Sigmoid colon (tissue), 7 donors: ENCODE results near the gene NRF1. TPM values are rescaled to one million over a fixed set of nuclear protein-coding genes. Genes with fewer than 3 reads are reported as not detected.

ENCODE experiments used
- DNase-seq: peaks from one replicate; pipeline ENCODE4 v3.0.0-alpha.2; 2019
- H3K27ac ChIP-seq, 4 donors: fragments of 200-600 bp; sonication (generic); one replicate each; pipeline ENCODE4 v1.5.1; 2016 to 2019; ENCODE audit warnings: mild to moderate bottlenecking in 1 of 4
- H3K27me3 ChIP-seq, 3 donors: fragments of 200-600 bp; sonication (generic); one replicate each; pipeline ENCODE4 v1.5.1; 2019; ENCODE audit warnings: mild to moderate bottlenecking in 1 of 3
- H3K36me3 ChIP-seq, 4 donors: fragments of 200-600 bp; sonication (generic); one replicate each; pipeline ENCODE4 v1.5.1; 2016 to 2019
- H3K4me1 ChIP-seq, 4 donors: fragments of 200-600 bp; sonication (generic); one replicate each; pipeline ENCODE4 v1.5.1; 2017 to 2019
- H3K4me3 ChIP-seq, 4 donors: fragments of 200-600 bp; sonication (generic); one replicate each; pipeline ENCODE4 v1.5.1; 2017 to 2019; ENCODE audit warnings: mild to moderate bottlenecking in 2 of 4, moderate library complexity in 1 of 4
- H3K9me3 ChIP-seq, 4 donors: fragments of 200-600 bp in 3 of 4; sonication (generic) in 3 of 4; one replicate each; pipeline versions ENCODE4 v1.5.1 to v1.6.1; 2013 to 2019
- EP300 ChIP-seq, 4 donors: sonication (generic); formaldehyde crosslinking; IDR thresholded peaks; one replicate each; pipeline ENCODE4 v1.6.1; 2017; ENCODE audit warnings: antibody characterized with exemption in 4 of 4
- POLR2A ChIP-seq, 2 donors: fragments of 450-650 bp; IDR thresholded peaks; one replicate each; pipeline ENCODE4 v1.6.1; 2016; ENCODE audit warnings: antibody characterized with exemption in 2 of 2, mild to moderate bottlenecking in 2 of 2, moderate library complexity in 2 of 2
- POLR2AphosphoS5 ChIP-seq, 4 donors: sonication (generic); formaldehyde crosslinking; IDR thresholded peaks; one replicate each; pipeline ENCODE4 v1.6.1; 2017; ENCODE audit warnings: antibody characterized with exemption in 4 of 4
- WGBS, 2 donors: extraction: QIAGEN DNeasy Blood & Tissue Kit; methylation state at CpG; one replicate each; pipeline ENCODE4 v1.1.7; 2013; 5-methylcytosine and 5-hydroxymethylcytosine counted together
- intact Hi-C: fragments of 100-400 bp; cut with DNase I; formaldehyde crosslinking; loops from one replicate; pipeline ENCODE4 v1.15.1; 2023
- polyA plus RNA-seq, 3 donors: library from polyadenylated mRNA; stranded (reverse); fragments of 200-250 nt; gene quantifications; one replicate each; pipeline ENCODE4 v1.2.3, GENCODE V29; 2013
- total RNA-seq, 4 donors: library from RNA; depleted of rRNA; stranded (reverse); fragments of >200 nt; gene quantifications; one replicate each; pipeline ENCODE4 v1.1.0, GENCODE V29; 2016
- TF ChIP-seq, protein P1 (sequence below), 4 experiments: fragments of 450-650 bp in 3 of 4; fragments of 200-600 bp in 1 of 4; IDR thresholded peaks; one replicate each; pipeline ENCODE4 v1.5.1; 2016 to 2019; ENCODE audit warnings: antibody characterized with exemption in 4 of 4, mild to moderate bottlenecking in 3 of 4, moderate library complexity in 2 of 4
- donor health status: healthy with polysubstance abuse.
- donor health status: Bipolar disorder and iron deficiency.
- donor health status: healthy.

NRF1 gene
- total and polyA plus RNA-seq, 7 donors, result 4.8 to 18.1 (median 15.0) TPM

DNA sequence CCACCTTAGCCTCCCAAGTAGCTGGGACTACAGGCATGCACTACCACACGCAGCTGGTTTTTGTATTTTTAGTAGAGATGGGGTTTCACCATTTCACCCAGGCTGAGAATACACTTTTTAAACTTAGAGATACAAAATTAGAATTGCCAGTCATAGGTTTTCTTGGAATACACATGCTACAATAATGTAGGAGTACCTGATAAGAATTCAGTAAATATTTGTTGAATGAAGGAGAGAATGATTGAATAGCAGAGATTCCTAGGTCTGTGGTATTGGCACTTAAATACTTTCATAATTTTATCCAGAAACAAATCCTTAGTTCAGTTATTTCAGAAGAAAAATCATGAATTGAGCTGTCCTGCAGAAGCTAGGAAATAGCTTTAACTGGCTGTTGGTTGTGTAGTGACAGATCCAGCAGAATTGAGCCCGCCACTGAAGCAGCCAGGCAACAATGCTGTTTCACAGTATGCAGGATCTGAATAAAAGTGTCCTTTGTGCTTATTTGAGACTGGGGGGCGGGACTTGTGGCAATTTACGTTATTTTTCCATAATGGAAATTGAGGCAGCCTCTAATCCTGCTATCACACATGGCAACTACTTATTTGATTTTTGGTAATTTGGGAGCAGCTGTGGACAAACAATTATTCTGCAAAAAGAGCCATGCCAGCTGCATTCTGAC, 31.5 kb downstream of the NRF1 start:
- peaks cover 0 to 13% (median 3%) of the 10 kb centered on the region in 4 donors for H3K4me1 ChIP-seq
- 86 to 88% methylated on average over 4 of the region's 4 CpGs for WGBS, 2 donors
- no peak for DNase-seq
- no peak overlapping the region for H3K27ac ChIP-seq
- H3K9me3 ChIP-seq, result no peaks in the 10 kb centered on the region
- TF ChIP-seq POLR2AphosphoS5 (IDR thresholded peaks at IDR 0.05) (no peak), POLR2A (IDR thresholded peaks at IDR 0.05) (no peak), EP300 (IDR thresholded peaks at IDR 0.05) (no peak)
- TF ChIP-seq, protein P1, sequence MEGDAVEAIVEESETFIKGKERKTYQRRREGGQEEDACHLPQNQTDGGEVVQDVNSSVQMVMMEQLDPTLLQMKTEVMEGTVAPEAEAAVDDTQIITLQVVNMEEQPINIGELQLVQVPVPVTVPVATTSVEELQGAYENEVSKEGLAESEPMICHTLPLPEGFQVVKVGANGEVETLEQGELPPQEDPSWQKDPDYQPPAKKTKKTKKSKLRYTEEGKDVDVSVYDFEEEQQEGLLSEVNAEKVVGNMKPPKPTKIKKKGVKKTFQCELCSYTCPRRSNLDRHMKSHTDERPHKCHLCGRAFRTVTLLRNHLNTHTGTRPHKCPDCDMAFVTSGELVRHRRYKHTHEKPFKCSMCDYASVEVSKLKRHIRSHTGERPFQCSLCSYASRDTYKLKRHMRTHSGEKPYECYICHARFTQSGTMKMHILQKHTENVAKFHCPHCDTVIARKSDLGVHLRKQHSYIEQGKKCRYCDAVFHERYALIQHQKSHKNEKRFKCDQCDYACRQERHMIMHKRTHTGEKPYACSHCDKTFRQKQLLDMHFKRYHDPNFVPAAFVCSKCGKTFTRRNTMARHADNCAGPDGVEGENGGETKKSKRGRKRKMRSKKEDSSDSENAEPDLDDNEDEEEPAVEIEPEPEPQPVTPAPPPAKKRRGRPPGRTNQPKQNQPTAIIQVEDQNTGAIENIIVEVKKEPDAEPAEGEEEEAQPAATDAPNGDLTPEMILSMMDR (IDR thresholded peaks at IDR 0.05), result no peak
- H3K4me3 ChIP-seq, result no peak overlapping the region
- intact Hi-C loops, result loop anchor here (5.0 kb wide), 1 partner anchor 61 kb away; no protein-coding TSS in a partner anchor
- H3K27me3 ChIP-seq, result no peaks in the 10 kb centered on the region
- no peaks in the 10 kb centered on the region for H3K36me3 ChIP-seq

DNA sequence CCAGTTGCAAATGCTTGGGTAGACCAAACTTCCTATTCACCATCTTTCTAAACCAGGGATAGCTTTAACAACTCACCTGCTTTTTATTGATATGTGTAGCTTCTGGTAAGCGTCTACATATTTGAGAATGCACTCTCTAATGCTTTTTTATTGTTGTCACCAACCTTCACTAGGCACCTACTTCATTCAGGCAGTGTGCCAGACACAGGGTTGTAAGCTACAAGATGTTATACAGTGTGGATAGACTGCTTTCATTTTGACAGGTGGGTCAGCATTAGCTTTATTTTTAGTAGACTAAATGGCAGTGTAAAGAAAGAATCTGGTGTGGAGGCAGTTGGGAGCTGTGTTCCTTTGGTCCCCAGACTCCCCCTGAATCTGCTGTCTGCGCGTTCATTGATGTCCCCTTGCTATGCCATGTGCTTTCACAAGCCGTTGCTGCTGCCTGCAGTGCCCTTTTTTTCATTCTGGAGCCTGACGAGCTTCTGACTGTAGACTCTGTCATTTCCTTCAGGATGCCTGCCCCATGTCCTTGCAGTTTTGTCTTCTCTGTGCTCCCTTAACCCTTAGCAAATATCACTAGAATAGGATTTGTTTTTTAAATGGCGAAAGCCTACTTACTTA, 32.1 kb downstream of the NRF1 start:
- intact Hi-C loops, result loop anchor here (5.0 kb wide), 1 partner anchor 61 kb away; no protein-coding TSS in a partner anchor
- no peak for DNase-seq
- Histone ChIP-seq H3K27ac (no peak overlapping the region), H3K27me3 (no peaks in the 10 kb centered on the region), H3K4me3 (no peak overlapping the region), H3K4me1 (peaks cover 0 to 9% (median 3%) of the 10 kb centered on the region in 4 donors), H3K36me3 (no peaks in the 10 kb centered on the region), H3K9me3 (no peaks in the 10 kb centered on the region)
- TF ChIP-seq POLR2A (IDR thresholded peaks at IDR 0.05), result no peak
- TF ChIP-seq, protein P1 (IDR thresholded peaks at IDR 0.05), result no peak
- no peak for TF ChIP-seq POLR2AphosphoS5 (IDR thresholded peaks at IDR 0.05)
- WGBS, 2 donors, result 70 to 79% methylated on average over 6 of the region's 6 CpGs

DNA sequence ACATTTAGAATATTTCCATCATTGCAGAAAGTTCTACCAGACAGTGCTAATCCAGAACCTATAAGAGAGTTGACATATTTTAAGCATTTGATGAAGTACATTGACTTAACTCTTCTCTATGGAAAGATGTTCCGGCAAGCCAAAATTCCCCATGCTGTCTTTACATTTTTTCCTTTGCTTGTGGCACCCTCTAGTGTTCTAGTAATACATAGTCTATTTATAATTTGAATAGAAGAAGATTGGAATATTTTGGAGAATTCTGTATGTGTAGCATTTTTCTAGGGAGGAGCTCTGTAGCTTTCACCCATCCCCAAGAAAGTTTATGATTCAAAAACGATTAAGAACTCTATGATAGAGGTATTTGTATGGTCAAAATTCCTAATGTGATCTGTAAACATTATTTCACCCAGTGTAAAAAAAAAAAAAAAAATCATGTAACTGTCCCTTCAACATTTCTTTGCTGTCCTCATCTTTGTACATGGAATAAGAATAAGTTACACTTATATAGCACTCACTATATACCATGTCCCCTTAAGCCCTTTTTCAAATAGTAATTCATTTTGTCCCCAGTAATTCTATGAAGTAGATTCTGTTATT, 33.2 kb downstream of the NRF1 start:
- 43 to 54% methylated on average over 2 of the region's 2 CpGs for WGBS, 2 donors

DNA sequence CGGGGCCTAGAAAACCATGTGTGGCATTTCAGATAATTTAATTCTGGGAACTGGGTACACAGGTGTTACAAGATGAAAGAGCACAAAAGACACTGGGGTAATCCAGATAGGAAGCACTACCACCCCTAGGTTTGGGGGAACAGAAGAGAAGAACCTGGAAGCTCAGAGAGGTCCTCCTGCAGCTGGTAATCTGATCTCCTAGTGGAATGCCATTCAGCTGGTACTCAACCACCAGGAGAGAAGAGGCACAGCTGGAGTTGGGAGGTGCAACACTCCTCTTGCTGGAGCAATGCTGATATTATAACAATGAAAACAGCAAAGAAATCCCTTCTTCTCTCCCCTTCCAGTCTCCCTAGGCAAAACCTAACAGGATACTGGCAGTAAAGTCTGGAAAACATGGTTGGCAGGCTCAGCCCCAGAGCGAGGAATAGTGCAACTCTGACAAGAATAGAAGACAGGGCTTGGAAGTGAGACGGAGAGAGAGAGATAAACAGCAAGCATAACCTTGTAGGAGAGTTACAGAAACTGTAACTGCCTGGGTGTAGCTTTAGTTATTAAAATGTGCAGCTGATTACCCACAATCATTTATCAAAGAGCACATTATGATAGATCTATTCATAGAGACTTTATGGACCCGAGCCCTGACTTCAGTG, 35.0 kb downstream of the NRF1 start:
- TF ChIP-seq POLR2A (IDR thresholded peaks at IDR 0.05), result no peak
- TF ChIP-seq, protein P1 (IDR thresholded peaks at IDR 0.05), result no peak
- TF ChIP-seq POLR2AphosphoS5 (IDR thresholded peaks at IDR 0.05), result no peak
- TF ChIP-seq EP300 (IDR thresholded peaks at IDR 0.05), result no peak
- H3K4me3 ChIP-seq, result no peak overlapping the region
- H3K4me1 ChIP-seq, result peaks cover 0 to 9% (median 3%) of the 10 kb centered on the region in 4 donors
- no peaks in the 10 kb centered on the region for H3K36me3 ChIP-seq
- WGBS, 2 donors, result 88 to 90% methylated on average over 4 of the region's 4 CpGs
- H3K27me3 ChIP-seq, result no peaks in the 10 kb centered on the region
- H3K9me3 ChIP-seq, result no peaks in the 10 kb centered on the region
- no peak overlapping the region for H3K27ac ChIP-seq
- intact Hi-C loops, result no loop called here
- DNase-seq, result no peak

More for the DNA sequence above, 33.2 kb downstream of the NRF1 start:
- Histone ChIP-seq H3K9me3 (no peaks in the 10 kb centered on the region), H3K4me3 (no peak overlapping the region), H3K27me3 (no peaks in the 10 kb centered on the region), H3K27ac (no peak overlapping the region), H3K4me1 (peaks cover 0 to 9% (median 3%) of the 10 kb centered on the region in 4 donors), H3K36me3 (no peaks in the 10 kb centered on the region)
- intact Hi-C loops, result loop anchor here (5.0 kb wide), 1 partner anchor 62 kb away; no protein-coding TSS in a partner anchor
- no peak for DNase-seq
- TF ChIP-seq, protein P1 (IDR thresholded peaks at IDR 0.05), result peak in 3 of 4 experiments; percentile 24 to 38 (median 25)
- TF ChIP-seq POLR2AphosphoS5 (IDR thresholded peaks at IDR 0.05) (no peak), POLR2A (IDR thresholded peaks at IDR 0.05) (no peak)
